GM12874 (cell line): ENCODE results near the gene MINDY3.

Source experiments
- TF ChIP-seq, protein P1 (sequence below): IDR thresholded peaks from 2 replicates; pipeline ENCODE4 v1.5.1; 2011; ENCODE audit warnings: low read depth, mild to moderate bottlenecking, control low read depth, low read length, moderate library complexity; ENCODE audit not compliant: insufficient read depth

Gene MINDY3

GRCh38 chr10:15879663-15880062 is 19.4 kb upstream of the MINDY3 start:
- TF ChIP-seq, protein P1, sequence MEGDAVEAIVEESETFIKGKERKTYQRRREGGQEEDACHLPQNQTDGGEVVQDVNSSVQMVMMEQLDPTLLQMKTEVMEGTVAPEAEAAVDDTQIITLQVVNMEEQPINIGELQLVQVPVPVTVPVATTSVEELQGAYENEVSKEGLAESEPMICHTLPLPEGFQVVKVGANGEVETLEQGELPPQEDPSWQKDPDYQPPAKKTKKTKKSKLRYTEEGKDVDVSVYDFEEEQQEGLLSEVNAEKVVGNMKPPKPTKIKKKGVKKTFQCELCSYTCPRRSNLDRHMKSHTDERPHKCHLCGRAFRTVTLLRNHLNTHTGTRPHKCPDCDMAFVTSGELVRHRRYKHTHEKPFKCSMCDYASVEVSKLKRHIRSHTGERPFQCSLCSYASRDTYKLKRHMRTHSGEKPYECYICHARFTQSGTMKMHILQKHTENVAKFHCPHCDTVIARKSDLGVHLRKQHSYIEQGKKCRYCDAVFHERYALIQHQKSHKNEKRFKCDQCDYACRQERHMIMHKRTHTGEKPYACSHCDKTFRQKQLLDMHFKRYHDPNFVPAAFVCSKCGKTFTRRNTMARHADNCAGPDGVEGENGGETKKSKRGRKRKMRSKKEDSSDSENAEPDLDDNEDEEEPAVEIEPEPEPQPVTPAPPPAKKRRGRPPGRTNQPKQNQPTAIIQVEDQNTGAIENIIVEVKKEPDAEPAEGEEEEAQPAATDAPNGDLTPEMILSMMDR, result no peak

GRCh38 chr10:15879058-15879457 is 18.8 kb upstream of the MINDY3 start:
- TF ChIP-seq, protein P1, result no peak

DNA sequence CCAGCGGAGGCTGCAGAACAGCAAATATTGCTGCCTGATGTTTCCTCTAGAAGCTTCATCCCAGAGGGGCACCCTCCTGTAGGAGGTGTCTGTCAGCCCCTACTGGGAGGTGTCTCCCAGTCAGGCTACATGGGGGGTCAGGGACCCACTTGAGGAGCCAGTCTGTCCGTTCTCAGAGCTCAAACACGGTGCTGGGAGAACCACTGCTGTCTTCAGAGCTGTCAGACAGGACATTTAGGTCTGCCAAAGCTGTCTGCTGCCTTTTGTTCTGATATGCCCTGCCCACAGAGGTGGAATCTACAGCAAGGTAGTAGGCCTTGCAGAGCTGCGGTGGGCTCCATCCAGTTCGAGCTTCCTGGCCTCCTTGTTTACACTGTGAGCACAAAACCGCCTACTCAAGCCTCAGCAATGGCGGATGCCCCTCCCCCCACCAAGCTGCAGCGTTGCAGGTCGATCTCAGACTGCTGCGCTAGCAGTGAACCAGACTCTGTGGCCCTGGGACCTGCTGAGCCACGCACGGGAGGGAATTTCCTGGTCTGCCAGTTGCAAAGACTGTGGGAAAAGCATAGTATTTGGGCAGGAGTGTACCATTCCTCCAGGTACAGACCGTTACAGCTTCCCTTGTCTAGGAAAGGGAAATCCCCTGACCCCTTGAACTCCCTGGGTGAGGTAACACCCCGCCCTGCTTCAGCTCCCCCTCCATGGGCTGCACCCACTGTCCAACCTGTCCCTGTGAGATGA is 17.7 kb upstream of the MINDY3 start:
- TF ChIP-seq, protein P1, result no peak

GRCh38 chr10:15871823-15872222 is 11.5 kb upstream of the MINDY3 start:
- TF ChIP-seq, protein P1, result no peak

GRCh38 chr10:15869935-15870334 is 9.6 kb upstream of the MINDY3 start:
- TF ChIP-seq, protein P1, result no peak

GRCh38 chr10:15868006-15868405 is 7.7 kb upstream of the MINDY3 start:
- TF ChIP-seq, protein P1, result no peak

- TF ChIP-seq, protein P1, result no peak
Measured at GRCh38 chr10:15865304-15865703, 5.0 kb upstream of the MINDY3 start.
